HepG2 (cell line): ENCODE measurements around the gene ATP1A1. TPM values are rescaled to one million over a fixed set of nuclear protein-coding genes. Genes with fewer than 3 reads are reported as not detected.

Experiments used
- CBX1 ChIP-seq: IDR thresholded peaks from one replicate; pipeline ENCODE4 v1.6.1; 2016; ENCODE audit warnings: antibody characterized with exemption, low read depth
- DR1 ChIP-seq: sonication (generic); formaldehyde crosslinking; IDR thresholded peaks from 2 replicates; pipeline ENCODE4 v1.8.0; 2021; ENCODE audit warnings: mild to moderate bottlenecking, missing genetic modification reagents, inconsistent platforms
- EP300 ChIP-seq, 3 experiments: sonication (generic) in 1 of 3; formaldehyde crosslinking in 1 of 3; IDR thresholded peaks; 2 replicates each; pipeline versions ENCODE4 v1.5.1 to v1.6.1; 2011 to 2020; ENCODE audit warnings: low read depth in 2 of 3, low read length in 2 of 3, borderline replicate concordance in 1 of 3, improper control_type of control experiment in 1 of 3, mild to moderate bottlenecking in 1 of 3, missing genetic modification reagents in 1 of 3, moderate library complexity in 1 of 3
- HDAC2 ChIP-seq: sonication (generic); formaldehyde crosslinking; IDR thresholded peaks from 2 replicates; pipeline ENCODE4 v1.4.0; 2020; ENCODE audit warnings: missing genetic modification reagents
- HNRNPH1 ChIP-seq: fragments of 200-400 bp; formaldehyde crosslinking; optimal IDR thresholded peaks from 2 replicates; pipeline ENCODE3; 2017; ENCODE audit warnings: mild to moderate bottlenecking, low read depth, low read length
- HOXA5 ChIP-seq: sonication (generic); formaldehyde crosslinking; IDR thresholded peaks from 2 replicates; pipeline ENCODE4 v1.4.0; 2020; ENCODE audit warnings: missing genetic modification reagents
- ISX ChIP-seq: sonication (generic); formaldehyde crosslinking; conservative IDR thresholded peaks from 2 replicates; pipeline ENCODE4 v1.5.0; 2020; ENCODE audit warnings: missing genetic modification reagents
- MXD1 ChIP-seq: sonication (generic); formaldehyde crosslinking; IDR thresholded peaks from 2 replicates; pipeline ENCODE4 v1.4.0; 2020; ENCODE audit warnings: mild to moderate bottlenecking, missing genetic modification reagents
- NFKB2 ChIP-seq: sonication (generic); formaldehyde crosslinking; IDR thresholded peaks from 2 replicates; pipeline ENCODE4 v1.4.0; 2020; ENCODE audit warnings: missing genetic modification reagents, borderline replicate concordance
- PITX1 ChIP-seq: sonication (generic); formaldehyde crosslinking; IDR thresholded peaks from 2 replicates; pipeline ENCODE4 v1.5.1; 2020; ENCODE audit warnings: mild to moderate bottlenecking, missing genetic modification reagents
- REL ChIP-seq: sonication (generic); formaldehyde crosslinking; conservative IDR thresholded peaks from 2 replicates; pipeline ENCODE4 v1.8.0; 2022; ENCODE audit warnings: mild to moderate bottlenecking, missing genetic modification reagents, moderate library complexity
- RFXAP ChIP-seq: sonication (generic); formaldehyde crosslinking; IDR thresholded peaks from 2 replicates; pipeline ENCODE4 v1.4.0; 2020; ENCODE audit warnings: missing genetic modification reagents, borderline replicate concordance
- SAP130 ChIP-seq: IDR thresholded peaks from 2 replicates; pipeline ENCODE4 v1.6.1; 2016; ENCODE audit warnings: low read depth
- SIN3B ChIP-seq: fragments of 150-350 bp; IDR thresholded peaks from 2 replicates; pipeline ENCODE4 v1.6.1; 2014; ENCODE audit warnings: low read length
- SP5 ChIP-seq: IDR thresholded peaks from 2 replicates; pipeline ENCODE4 v1.6.1; 2016; ENCODE audit warnings: low read depth, borderline replicate concordance
- XBP1 ChIP-seq: sonication (generic); formaldehyde crosslinking; IDR thresholded peaks from 2 replicates; pipeline ENCODE4 v1.5.0; 2020; ENCODE audit warnings: missing genetic modification reagents
- ZBED4 ChIP-seq: sonication (generic); formaldehyde crosslinking; IDR thresholded peaks from 2 replicates; pipeline ENCODE4 v1.4.0; 2020; ENCODE audit warnings: missing genetic modification reagents, borderline replicate concordance
- ZFP41 ChIP-seq: sonication (generic); formaldehyde crosslinking; IDR thresholded peaks from 2 replicates; pipeline ENCODE4 v1.4.0; 2020; ENCODE audit warnings: mild to moderate bottlenecking, missing genetic modification reagents, borderline replicate concordance
- ZFP62 ChIP-seq: sonication (generic); formaldehyde crosslinking; IDR thresholded peaks from 2 replicates; pipeline ENCODE4 v1.4.0; 2020; ENCODE audit warnings: missing genetic modification reagents
- ZNF264 ChIP-seq: sonication (generic); formaldehyde crosslinking; IDR thresholded peaks from 2 replicates; pipeline ENCODE4 v1.4.0; 2020; ENCODE audit warnings: missing genetic modification reagents
- ZNF331 ChIP-seq: sonication (generic); formaldehyde crosslinking; IDR thresholded peaks from 2 replicates; pipeline ENCODE4 v1.4.0; 2020; ENCODE audit warnings: missing genetic modification reagents
- ZNF33B ChIP-seq: sonication (generic); formaldehyde crosslinking; IDR thresholded peaks from 2 replicates; pipeline ENCODE4 v1.5.1; 2020; ENCODE audit warnings: mild to moderate bottlenecking, missing genetic modification reagents
- ZNF484 ChIP-seq: sonication (generic); formaldehyde crosslinking; IDR thresholded peaks from 2 replicates; pipeline ENCODE4 v1.5.1; 2020; ENCODE audit warnings: mild to moderate bottlenecking, low read depth, missing genetic modification reagents, borderline replicate concordance
- ZNF577 ChIP-seq: sonication (generic); formaldehyde crosslinking; IDR thresholded peaks from 2 replicates; pipeline ENCODE4 v1.4.0; 2020; ENCODE audit warnings: mild to moderate bottlenecking, low read depth, missing genetic modification reagents, borderline replicate concordance
- ZNF660 ChIP-seq: sonication (generic); formaldehyde crosslinking; IDR thresholded peaks from 2 replicates; pipeline ENCODE4 v1.5.1; 2020; ENCODE audit warnings: mild to moderate bottlenecking, low read depth, missing genetic modification reagents, borderline replicate concordance
- ZNF782 ChIP-seq: sonication (generic); formaldehyde crosslinking; IDR thresholded peaks from 2 replicates; pipeline ENCODE4 v1.4.0; 2020; ENCODE audit warnings: missing genetic modification reagents, mild to moderate bottlenecking, borderline replicate concordance
- ZNF83 ChIP-seq: sonication (generic); formaldehyde crosslinking; IDR thresholded peaks from 2 replicates; pipeline ENCODE4 v1.4.0; 2020; ENCODE audit warnings: missing genetic modification reagents, mild to moderate bottlenecking, borderline replicate concordance
- polyA plus RNA-seq, 8 experiments: library from polyadenylated mRNA; depleted of rRNA in 3 of 8; stranded (reverse) in 7 of 8; unstranded in 1 of 8; fragments of >200 nt; fragmentation: Illumina TruSeq in 4 of 8; extraction: Trizol in 4 of 8; gene quantifications; 2 replicates each; pipeline versions ENCODE4 v1.2.1 to v1.2.3, GENCODE V29; 2011 to 2016; ENCODE audit warnings: low read depth in 4 of 8, missing spikeins in 1 of 8, mixed read lengths in 1 of 8; ENCODE audit not compliant: insufficient read depth in 1 of 8
- total RNA-seq, 5 experiments: library from RNA; depleted of rRNA; stranded (reverse); fragments of >200 nt; fragmentation: Illumina TruSeq; extraction: Trizol; gene quantifications; 2 replicates each; pipeline ENCODE4 v1.2.3, GENCODE V29; 2016; ENCODE audit warnings: low read depth in 1 of 5

The ATP1A1 gene
- total and polyA plus RNA-seq, 2 of the 13 experiments (the other 11 are each of a cell fraction or from before 2014, with no cell fraction given), result 280 to 705 TPM

- TF ChIP-seq EP300 (IDR thresholded peaks at IDR 0.05; ENCODE audit: low read depth in 2 of 2, low read length in 2 of 2), result peak in 1 of 2 experiments; percentile 69; a peak in 1 of 4 replicates
- TF ChIP-seq EP300 (CRISPR knock-in tag; IDR thresholded peaks at IDR 0.05; ENCODE audit: borderline replicate concordance), result no peak
- TF ChIP-seq ZNF33B (CRISPR knock-in tag), result no peak
- TF ChIP-seq XBP1, result no peak
- TF ChIP-seq ISX (CRISPR knock-in tag), result no peak; the same call in 1 of the 2 replicates
- no peak; the same call in 1 of the 2 replicates for TF ChIP-seq ZNF264
- TF ChIP-seq ZNF484, result no peak
- no peak for TF ChIP-seq ZFP62 (CRISPR knock-in tag)
- peak; percentile 97 for TF ChIP-seq DR1 (CRISPR knock-in tag)
- TF ChIP-seq SAP130 (CRISPR knock-in tag), result peak; percentile 85
- TF ChIP-seq SIN3B, result no peak
- TF ChIP-seq HOXA5 (CRISPR knock-in tag), result peak; percentile 74; the same call in 1 of the 2 replicates
- TF ChIP-seq PITX1 (CRISPR knock-in tag), result no peak; the same call in 1 of the 2 replicates
- TF ChIP-seq ZNF660 (CRISPR knock-in tag), result 0 out of 2 replicates have a peak, but pooled peaks have one; percentile 20
- peak; percentile 80; the same call in 1 of the 2 replicates for TF ChIP-seq NFKB2 (CRISPR knock-in tag)
- peak; percentile 94 for TF ChIP-seq HNRNPH1
- peak; percentile 43; the same call in 1 of the 2 replicates for TF ChIP-seq HDAC2
- TF ChIP-seq REL, result no peak
- TF ChIP-seq ZNF83 (CRISPR knock-in tag), result no peak
- 0 out of 2 replicates have a peak, but pooled peaks have one; percentile 56 for TF ChIP-seq RFXAP (CRISPR knock-in tag)
- TF ChIP-seq ZNF782, result no peak
- no peak for TF ChIP-seq ZFP41 (CRISPR knock-in tag)
- no peak; the same call in 1 of the 2 replicates for TF ChIP-seq ZBED4
- peak; percentile 69 for TF ChIP-seq SP5 (CRISPR knock-in tag)
- TF ChIP-seq MXD1 (CRISPR knock-in tag), result peak; percentile 57
- TF ChIP-seq ZNF331 (CRISPR knock-in tag), result peak; percentile 84
- no peak for TF ChIP-seq CBX1
- no peak for TF ChIP-seq ZNF577 (CRISPR knock-in tag)
These were observed at the start of gene ATP1A1 (continued) for GRCh38 chr1:116372651-116373430.
